T-cell (primary cell): ENCODE data around the gene DAB2IP. TPM values are rescaled to one million over a fixed set of nuclear protein-coding genes. Genes with fewer than 3 reads are reported as not detected.

Experiments used
- ATAC-seq, 4 experiments: fragments of 200-7000 bp in 3 of 4; fragments of 150-1000 bp in 1 of 4; cut with Tn5 transposase; replicated peaks in 1 of 4; 1 replicate in 3 of 4; 2 replicates in 1 of 4; pipeline ENCODE4 v1.10.0; 2021; ENCODE audit warnings: moderate library complexity in 3 of 4, mild to moderate bottlenecking in 2 of 4, moderate number of reproducible peaks in 1 of 4
- CTCF ChIA-PET, 2 donors: fragments of 300-600 bp; sonication (Branson Sonifier 250); formaldehyde crosslinking; loops; one replicate each; lab custom pipeline; 2022; ENCODE audit warnings: antibody characterized with exemption in 2 of 2; lab: Charles Lee
- POLR2A ChIA-PET, 2 donors: fragments of 300-600 bp; sonication (Branson Sonifier 250); formaldehyde crosslinking; loops; one replicate each; lab custom pipeline; 2022; ENCODE audit warnings: antibody characterized with exemption in 2 of 2; lab: Charles Lee
- DNase-seq, 35 experiments: peaks; one replicate each; pipeline versions ENCODE4 v3.0.0 to v3.0.0-alpha.2; 2013 to 2023
- H3K27ac ChIP-seq: one replicate; pipeline ENCODE4 v1.5.1; 2013; ENCODE audit warnings: low read length
- H3K27me3 ChIP-seq, 2 experiments: replicated peaks in 1 of 2; 1 replicate in 1 of 2; 2 replicates in 1 of 2; pipeline versions ENCODE4 v1.6.1 to v1.7.0; 2013; ENCODE audit warnings: low read length in 1 of 2, mixed read lengths in 1 of 2; ENCODE audit not compliant: control insufficient read depth in 2 of 2, insufficient read depth in 2 of 2; ENCODE audit errors: extremely low read depth in 1 of 2
- H3K36me3 ChIP-seq, 2 donors: 1 replicate in 1 of 2; 2 replicates in 1 of 2; pipeline versions ENCODE4 v1.6.1 to v1.7.0; 2013; ENCODE audit warnings: low read length in 1 of 2; ENCODE audit not compliant: control insufficient read depth in 2 of 2, insufficient read depth in 1 of 2; ENCODE audit errors: extremely low read depth in 1 of 2
- H3K4me1 ChIP-seq, 2 experiments: 1 replicate in 1 of 2; 2 replicates in 1 of 2; pipeline versions ENCODE4 v1.6.1 to v1.7.0; 2013; ENCODE audit warnings: low read length in 2 of 2, mixed read lengths in 1 of 2; ENCODE audit not compliant: insufficient read depth in 2 of 2, control insufficient read depth in 1 of 2; ENCODE audit errors: extremely low read depth in 1 of 2
- H3K4me3 ChIP-seq, 2 donors: 1 replicate in 1 of 2; 2 replicates in 1 of 2; pipeline versions ENCODE4 v1.5.1 to v1.7.0; 2013; ENCODE audit warnings: mild to moderate bottlenecking in 2 of 2, low read length in 1 of 2, moderate library complexity in 1 of 2; ENCODE audit not compliant: control insufficient read depth in 1 of 2; ENCODE audit errors: extremely low read depth in 1 of 2
- H3K9me3 ChIP-seq: 2 replicates; pipeline ENCODE4 v1.7.0; 2013
- H3K27ac Mint-ChIP-seq, 2 donors: one replicate each; pipeline ENCODE4 v1.8.0; 2020 to 2021; ENCODE audit warnings: mild to moderate bottlenecking in 2 of 2, mixed read lengths in 2 of 2
- H3K27me3 Mint-ChIP-seq, 2 donors: one replicate each; pipeline ENCODE4 v1.8.0; 2021 to 2022; ENCODE audit warnings: mixed read lengths in 2 of 2
- H3K36me3 Mint-ChIP-seq: one replicate; pipeline ENCODE4 v1.8.0; 2021; ENCODE audit warnings: mixed read lengths
- H3K4me1 Mint-ChIP-seq, 3 donors: one replicate each; pipeline ENCODE4 v1.8.0; 2020 to 2022; ENCODE audit warnings: mixed read lengths in 3 of 3, mild to moderate bottlenecking in 1 of 3
- H3K4me3 Mint-ChIP-seq, 3 donors: one replicate each; pipeline ENCODE4 v1.8.0; 2020 to 2022; ENCODE audit warnings: mild to moderate bottlenecking in 3 of 3, mixed read lengths in 3 of 3, moderate library complexity in 3 of 3
- H3K9me3 Mint-ChIP-seq, 3 donors: one replicate each; pipeline ENCODE4 v1.8.0; 2020 to 2022; ENCODE audit warnings: mixed read lengths in 3 of 3
- WGBS: methylation state at CpG from one replicate; pipeline ENCODE4 v1.1.5; 2013; ENCODE audit warnings: missing lambda C conversion rate; ENCODE audit not compliant: insufficient coverage; 5-methylcytosine and 5-hydroxymethylcytosine counted together
- total RNA-seq, 35 experiments: library from RNA in 6 of 35; stranded (reverse) in 6 of 35; fragments of 120-200 nt in 1 of 35; gene quantifications; one replicate each; pipeline versions ENCODE4 v1.2.1 to v1.2.4 and lab custom pipeline; 2013 to 2026

The DAB2IP gene
- total RNA-seq, 5 donors from 2014 or later (not counting 1 experiment from before 2014, with no cell fraction given): 0.22 to 0.53 (median 0.34) TPM; not detected in 1

DNA sequence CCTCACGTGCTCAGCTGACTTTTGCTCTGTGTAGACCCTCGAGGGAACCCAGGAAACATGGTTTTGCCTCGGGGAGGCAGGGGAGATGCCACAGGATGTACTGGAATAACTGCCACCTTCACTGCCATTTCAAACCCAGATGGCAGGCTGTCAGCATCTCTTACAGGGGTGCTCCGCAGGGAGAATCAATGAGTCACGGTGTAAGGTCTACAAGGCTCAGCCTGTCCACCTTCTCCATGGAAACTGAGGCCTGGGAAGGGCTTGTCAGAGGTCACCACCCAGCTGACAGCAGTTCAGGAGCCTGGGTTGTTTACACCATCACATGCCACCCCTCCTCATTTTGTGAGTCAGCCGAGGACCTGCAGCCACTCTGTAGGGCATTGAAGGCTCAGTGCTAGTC lies 30.8 kb downstream of the DAB2IP start:
- Mint-ChIP-seq H3K27me3 (peaks cover 4 to 18% of the 10 kb centered on the region in 2 donors), H3K9me3 (no peaks in the 10 kb centered on the region), H3K4me3 (no peak overlapping the region), H3K4me1 (no peaks in the 10 kb centered on the region), H3K27ac (no peak overlapping the region), H3K36me3 (no peaks in the 10 kb centered on the region)
- Histone ChIP-seq H3K36me3 (no peaks in the 10 kb centered on the region), H3K9me3 (no peaks in the 10 kb centered on the region), H3K27me3 (peaks cover 0 to 57% of the 10 kb centered on the region in 2 experiments), H3K4me3 (no peak overlapping the region), H3K4me1 (no peaks in the 10 kb centered on the region), H3K27ac (no peak overlapping the region)
- ATAC-seq (no peak), DNase-seq (no peak)
- POLR2A ChIA-PET: no interaction called here
- CTCF ChIA-PET: no interaction called here
- WGBS: 46% methylated on average over 4 of the region's 6 CpGs

DNA sequence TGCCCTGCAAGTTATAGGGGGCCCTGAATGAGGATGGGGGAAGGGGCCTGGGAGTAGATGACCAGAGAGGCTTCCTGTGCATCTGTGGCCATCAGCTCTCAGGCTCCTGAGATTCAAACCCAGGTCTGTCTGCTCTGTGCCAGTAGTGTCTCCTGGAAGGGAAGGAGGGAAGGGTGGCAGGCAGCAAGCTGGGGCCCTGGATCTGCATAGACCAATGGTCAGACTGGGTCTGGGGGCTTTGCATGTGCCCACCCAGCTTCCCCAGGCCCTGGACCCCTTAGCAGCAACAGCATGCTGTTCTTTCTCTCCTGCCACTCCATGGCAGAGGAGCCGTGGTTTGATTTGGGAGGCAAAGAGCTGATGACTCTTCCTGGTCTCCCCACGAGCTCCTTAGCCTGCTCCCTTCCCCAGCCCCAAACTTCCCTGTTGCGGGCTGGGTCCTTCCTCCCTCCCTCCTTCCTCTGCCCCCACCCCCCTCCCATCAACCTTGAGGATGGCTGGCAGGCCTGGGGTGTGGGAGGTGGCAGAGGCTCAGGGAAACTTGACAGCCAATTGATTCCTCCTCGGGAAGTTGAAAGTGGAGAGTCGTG lies 31.6 kb downstream of the DAB2IP start:
- Histone ChIP-seq H3K4me3 (no peak overlapping the region), H3K4me1 (no peaks in the 10 kb centered on the region), H3K9me3 (no peaks in the 10 kb centered on the region), H3K27ac (no peak overlapping the region), H3K36me3 (no peaks in the 10 kb centered on the region), H3K27me3 (peaks cover 0 to 55% of the 10 kb centered on the region in 2 experiments)
- Mint-ChIP-seq H3K9me3 (no peaks in the 10 kb centered on the region), H3K36me3 (no peaks in the 10 kb centered on the region), H3K4me3 (no peak overlapping the region), H3K4me1 (no peaks in the 10 kb centered on the region), H3K27me3 (peaks cover 4 to 18% of the 10 kb centered on the region in 2 donors), H3K27ac (no peak overlapping the region)
- no peak for DNase-seq
- CTCF ChIA-PET: no interaction called here
- 37% methylated on average over 2 of the region's 5 CpGs for WGBS
- no peak for ATAC-seq
- POLR2A ChIA-PET: no interaction called here

DNA sequence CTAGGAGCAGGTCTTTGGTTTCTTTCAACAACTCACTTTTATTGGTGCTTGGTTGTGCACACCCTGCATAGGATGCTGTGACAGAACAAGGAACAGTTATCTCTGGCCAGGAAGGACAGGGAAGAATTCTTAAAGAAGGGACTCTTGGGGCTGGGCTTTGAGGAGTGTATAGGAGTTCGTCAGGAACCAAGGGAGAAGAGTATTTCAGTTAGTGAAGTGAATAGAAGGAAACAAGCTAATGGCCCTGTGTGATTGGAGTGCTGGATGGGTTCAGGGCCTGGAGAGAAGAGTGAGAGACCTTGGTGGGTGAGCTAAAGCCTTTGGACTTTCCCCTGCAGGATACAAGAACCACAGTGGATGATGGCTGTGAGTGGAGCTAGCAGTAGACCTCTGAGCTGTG lies 32.2 kb downstream of the DAB2IP start:
- ATAC-seq (no peak), DNase-seq (no peak)
- 62% methylated on average over 1 of the region's 1 CpG for WGBS
- Histone ChIP-seq H3K27me3 (peaks cover 0 to 54% of the 10 kb centered on the region in 2 experiments), H3K4me3 (no peak overlapping the region), H3K36me3 (no peaks in the 10 kb centered on the region), H3K27ac (no peak overlapping the region), H3K9me3 (no peaks in the 10 kb centered on the region), H3K4me1 (no peaks in the 10 kb centered on the region)
- Mint-ChIP-seq H3K27me3 (peaks cover 4 to 18% of the 10 kb centered on the region in 2 donors), H3K4me1 (no peaks in the 10 kb centered on the region), H3K4me3 (no peak overlapping the region), H3K36me3 (no peaks in the 10 kb centered on the region), H3K27ac (no peak overlapping the region), H3K9me3 (no peaks in the 10 kb centered on the region)
- CTCF ChIA-PET: no interaction called here
- POLR2A ChIA-PET: no interaction called here

GRCh38 chr9:121684381-121685145 lies 33.1 kb downstream of the DAB2IP start:
- DNase-seq (no peak), ATAC-seq (no peak)
- Mint-ChIP-seq H3K4me1 (no peaks in the 10 kb centered on the region), H3K4me3 (no peak overlapping the region), H3K27me3 (peaks cover 4 to 18% of the 10 kb centered on the region in 2 donors), H3K27ac (no peak overlapping the region), H3K9me3 (no peaks in the 10 kb centered on the region), H3K36me3 (no peaks in the 10 kb centered on the region)
- ChIA-PET POLR2A (no interaction called here), CTCF (no interaction called here)
- WGBS: 64% methylated on average over 15 of the region's 19 CpGs
- Histone ChIP-seq H3K4me1 (no peaks in the 10 kb centered on the region), H3K27ac (no peak overlapping the region), H3K9me3 (no peaks in the 10 kb centered on the region), H3K27me3 (peaks cover 0 to 52% of the 10 kb centered on the region in 2 experiments), H3K36me3 (no peaks in the 10 kb centered on the region), H3K4me3 (no peak overlapping the region)

GRCh38 chr9:121685146-121685794 lies 33.8 kb downstream of the DAB2IP start:
- Histone ChIP-seq H3K9me3 (no peaks in the 10 kb centered on the region), H3K4me1 (no peaks in the 10 kb centered on the region), H3K4me3 (no peak overlapping the region), H3K36me3 (no peaks in the 10 kb centered on the region), H3K27me3 (peaks cover 0 to 48% of the 10 kb centered on the region in 2 experiments), H3K27ac (no peak overlapping the region)
- ChIA-PET CTCF (no interaction called here), POLR2A (no interaction called here)
- ATAC-seq: no peak
- 53% methylated on average over 4 of the region's 14 CpGs for WGBS
- Mint-ChIP-seq H3K36me3 (no peaks in the 10 kb centered on the region), H3K27ac (no peak overlapping the region), H3K27me3 (peaks cover 4 to 18% of the 10 kb centered on the region in 2 donors), H3K4me1 (no peaks in the 10 kb centered on the region), H3K9me3 (no peaks in the 10 kb centered on the region), H3K4me3 (no peak overlapping the region)
- no peak for DNase-seq

- Mint-ChIP-seq H3K36me3 (no peaks in the 10 kb centered on the region), H3K9me3 (no peaks in the 10 kb centered on the region), H3K4me3 (no peak overlapping the region), H3K27ac (no peak overlapping the region), H3K4me1 (no peaks in the 10 kb centered on the region), H3K27me3 (peaks cover 4 to 18% of the 10 kb centered on the region in 2 donors)
- WGBS: 83% methylated on average over 3 of the region's 3 CpGs
- Histone ChIP-seq H3K9me3 (no peaks in the 10 kb centered on the region), H3K27ac (no peak overlapping the region), H3K27me3 (peaks cover 0 to 44% of the 10 kb centered on the region in 2 experiments), H3K4me3 (no peak overlapping the region), H3K36me3 (no peaks in the 10 kb centered on the region), H3K4me1 (no peaks in the 10 kb centered on the region)
- DNase-seq (no peak), ATAC-seq (no peak)
- POLR2A ChIA-PET: no interaction called here
- CTCF ChIA-PET: no interaction called here
Measured at GRCh38 chr9:121685795-121686377, 34.5 kb downstream of the DAB2IP start.
